ENCODE measurements around the gene MAP10. TPM values are rescaled to one million over a fixed set of nuclear protein-coding genes. Genes with fewer than 3 reads are reported as not detected.
"Not testable (repeated sequence)": the region's sequence is repeated elsewhere in the genome, so short reads cannot be mapped to it uniquely, and the experiment has no call there.

The MAP10 gene
- total RNA-seq, 2 experiments from 2014 or later: 1.3 to 1.5 TPM

DNA sequence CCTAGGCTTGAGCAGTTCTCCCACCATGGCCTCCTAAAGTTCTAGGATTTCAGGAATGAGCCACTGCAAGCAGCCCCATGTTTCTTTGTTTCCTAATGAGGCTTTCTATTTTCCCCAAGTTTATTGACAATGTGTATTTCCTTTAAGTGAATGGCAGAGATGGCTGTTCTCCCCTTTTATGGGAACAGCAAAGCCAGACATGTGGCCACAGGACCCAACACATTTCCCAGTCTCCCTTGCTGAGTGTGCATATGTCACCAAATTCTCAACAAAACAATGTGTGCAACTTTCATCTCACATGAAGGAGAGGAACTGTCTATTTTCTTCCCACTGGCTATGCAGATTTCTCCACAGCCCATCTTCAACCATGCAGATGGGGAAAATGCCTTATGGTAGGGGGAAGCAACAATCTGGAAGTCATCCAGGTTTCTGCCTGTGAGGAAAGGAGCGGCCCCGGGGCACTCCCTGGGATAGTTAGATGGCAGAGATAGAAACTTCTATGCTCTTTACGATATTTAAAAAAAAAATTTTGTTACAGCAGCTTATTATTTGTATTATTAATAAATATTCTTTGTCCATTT is 28.6 kb upstream of the MAP10 start:
- Mint-ChIP-seq H3K27me3 (no peaks in the 10 kb centered on the region), H3K4me1 (ENCODE audit: low read depth) (no peaks in the 10 kb centered on the region), H3K4me3 (no peak overlapping the region), H3K36me3 (ENCODE audit: low read depth) (no peaks in the 10 kb centered on the region), H3K9me3 (no peaks in the 10 kb centered on the region), H3K27ac (no peak overlapping the region)
- TF ChIP-seq CTCF (IDR thresholded peaks at IDR 0.05): no peak
- DNase-seq: no peak
- no peak for ATAC-seq
- ChIA-PET CTCF (no interaction called here), POLR2A (no interaction called here)
- intact Hi-C loops (cut with micrococcal nuclease): no loop called here

DNA sequence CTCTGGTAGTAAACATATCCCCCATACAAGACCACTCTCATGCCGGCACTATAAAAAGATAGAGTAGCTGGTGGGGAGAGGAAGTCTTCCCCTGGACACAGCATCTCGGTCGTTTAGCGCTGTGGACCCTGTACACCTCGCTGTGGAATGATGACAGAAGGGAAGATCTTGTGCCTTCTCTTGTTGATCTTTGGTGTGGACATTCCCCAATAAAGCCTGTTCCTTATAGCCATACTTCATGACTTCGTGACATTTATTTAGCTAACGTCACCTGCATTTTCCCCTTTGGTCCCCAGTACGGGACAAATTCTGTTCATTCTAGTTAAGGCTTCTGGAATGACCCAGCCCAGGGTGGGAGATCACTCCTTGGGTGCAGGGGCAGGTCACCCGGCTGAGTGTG is 24.9 kb upstream of the MAP10 start:
- H3K4me1 Mint-ChIP-seq (ENCODE audit: low read depth): no peaks in the 10 kb centered on the region
- ChIA-PET POLR2A (no interaction called here), CTCF (no interaction called here)
- H3K27me3 Mint-ChIP-seq: no peaks in the 10 kb centered on the region
- H3K36me3 Mint-ChIP-seq (ENCODE audit: low read depth): no peaks in the 10 kb centered on the region
- TF ChIP-seq CTCF (IDR thresholded peaks at IDR 0.05): no peak
- H3K27ac Mint-ChIP-seq: no peak overlapping the region
- H3K9me3 Mint-ChIP-seq: no peaks in the 10 kb centered on the region
- ATAC-seq (no peak), DNase-seq (no peak)
- no peak overlapping the region for H3K4me3 Mint-ChIP-seq
- intact Hi-C loops (cut with micrococcal nuclease): no loop called here

- intact Hi-C loops (cut with micrococcal nuclease): no loop called here
- no peak for DNase-seq
- ATAC-seq: no peak
- ChIA-PET CTCF (no interaction called here), POLR2A (no interaction called here)
- no peak overlapping the region for H3K27ac Mint-ChIP-seq
- peaks cover 5% of the 10 kb centered on the region for H3K4me1 Mint-ChIP-seq (ENCODE audit: low read depth)
- no peaks in the 10 kb centered on the region for H3K27me3 Mint-ChIP-seq
- no peak overlapping the region for H3K4me3 Mint-ChIP-seq
- no peaks in the 10 kb centered on the region for H3K36me3 Mint-ChIP-seq (ENCODE audit: low read depth)
- no peaks in the 10 kb centered on the region for H3K9me3 Mint-ChIP-seq
- no peak for TF ChIP-seq CTCF (IDR thresholded peaks at IDR 0.05)
Observed at GRCh38 chr1:232784794-232785193, 20.4 kb upstream of the MAP10 start.

GRCh38 chr1:232785630-232786029 is 19.6 kb upstream of the MAP10 start:
- H3K27me3 Mint-ChIP-seq; intact Hi-C loops (cut with micrococcal nuclease); DNase-seq; H3K36me3 Mint-ChIP-seq (ENCODE audit: low read depth); H3K9me3 Mint-ChIP-seq; H3K27ac Mint-ChIP-seq; CTCF ChIA-PET; POLR2A ChIA-PET; H3K4me3 Mint-ChIP-seq; H3K4me1 Mint-ChIP-seq (ENCODE audit: low read depth); ATAC-seq: not testable (repeated sequence)

- no peak overlapping the region for H3K27ac Mint-ChIP-seq
- POLR2A ChIA-PET: interaction anchor here (0.7 kb wide), 1 partner anchor 16 kb away, joined by 3 read pairs; no protein-coding TSS in a partner anchor
Observed at GRCh38 chr1:232786845-232787455, 18.3 kb upstream of the MAP10 start.

More at GRCh38 chr1:232786845-232787455, 18.3 kb upstream of the MAP10 start:
- TF ChIP-seq CTCF (IDR thresholded peaks at IDR 0.05): no peak
- Mint-ChIP-seq H3K4me1 (ENCODE audit: low read depth) (peaks cover 5% of the 10 kb centered on the region), H3K9me3 (no peaks in the 10 kb centered on the region), H3K4me3 (no peak overlapping the region), H3K27me3 (no peaks in the 10 kb centered on the region), H3K36me3 (ENCODE audit: low read depth) (no peaks in the 10 kb centered on the region)
- intact Hi-C loops (cut with micrococcal nuclease): no loop called here
- ATAC-seq (no peak), DNase-seq (peak; percentile 15)
- CTCF ChIA-PET: no interaction called here

Measured in activated CD8-positive, alpha-beta T cell treated with anti-CD3 and anti-CD28 coated beads for 36 hours (primary cell).